ENCODE data around the gene SCT.

Gene SCT

GRCh38 chr11:610146-610801, 16.7 kb downstream of the SCT start:
- Histone ChIP-seq H3K9ac (no peak overlapping the region), H3K4me1 (no peaks in the 10 kb centered on the region), H3K9me3 (ENCODE audit: control insufficient read depth, low read length) (no peaks in the 10 kb centered on the region), H3K27ac (no peak overlapping the region), H3K79me2 (no peaks in the 10 kb centered on the region), H3K27me3 (ENCODE audit: control insufficient read depth, insufficient read depth, low read length) (no peaks in the 10 kb centered on the region), H3K36me3 (ENCODE audit: control insufficient read depth, insufficient read depth, low read length) (no peaks in the 10 kb centered on the region), H3K4me2 (ENCODE audit: low read length) (no peak overlapping the region), H3K4me3 (ENCODE audit: low read depth, low read length) (no peak overlapping the region), H2AFZ (no peak overlapping the region)
- no peak for TF ChIP-seq CTCF (IDR thresholded peaks at IDR 0.05)

- Histone ChIP-seq H3K4me3 (ENCODE audit: low read depth, low read length) (no peak overlapping the region), H3K36me3 (ENCODE audit: control insufficient read depth, insufficient read depth, low read length) (no peaks in the 10 kb centered on the region), H3K27me3 (ENCODE audit: control insufficient read depth, insufficient read depth, low read length) (no peaks in the 10 kb centered on the region), H3K4me1 (no peaks in the 10 kb centered on the region), H3K27ac (no peak overlapping the region), H3K4me2 (ENCODE audit: low read length) (no peak overlapping the region), H3K9ac (no peak overlapping the region), H3K9me3 (ENCODE audit: control insufficient read depth, low read length) (no peaks in the 10 kb centered on the region), H2AFZ (no peak overlapping the region), H3K79me2 (no peaks in the 10 kb centered on the region)
- TF ChIP-seq CTCF (IDR thresholded peaks at IDR 0.05) = no peak
These were observed 17.6 kb downstream of the SCT start for GRCh38 chr11:609341-609811.

GRCh38 chr11:608791-609251, 18.2 kb downstream of the SCT start:
- no peak overlapping the region for H3K9ac ChIP-seq
- TF ChIP-seq CTCF (IDR thresholded peaks at IDR 0.05) = no peak
- no peak overlapping the region for H3K27ac ChIP-seq
- H3K36me3 ChIP-seq (ENCODE audit: control insufficient read depth, insufficient read depth, low read length) = no peaks in the 10 kb centered on the region
- H3K4me3 ChIP-seq (ENCODE audit: low read depth, low read length) = no peak overlapping the region
- no peaks in the 10 kb centered on the region for H3K27me3 ChIP-seq (ENCODE audit: control insufficient read depth, insufficient read depth, low read length)
- H2AFZ ChIP-seq = no peak overlapping the region
- H3K79me2 ChIP-seq = no peaks in the 10 kb centered on the region
- H3K9me3 ChIP-seq (ENCODE audit: control insufficient read depth, low read length) = no peaks in the 10 kb centered on the region
- no peak overlapping the region for H3K4me2 ChIP-seq (ENCODE audit: low read length)
- no peaks in the 10 kb centered on the region for H3K4me1 ChIP-seq

- Histone ChIP-seq H3K9me3 (ENCODE audit: control insufficient read depth, low read length) (no peaks in the 10 kb centered on the region), H3K27ac (no peak overlapping the region), H3K9ac (no peak overlapping the region), H3K79me2 (no peaks in the 10 kb centered on the region), H3K4me3 (ENCODE audit: low read depth, low read length) (no peak overlapping the region), H3K4me1 (no peaks in the 10 kb centered on the region), H3K27me3 (ENCODE audit: control insufficient read depth, insufficient read depth, low read length) (no peaks in the 10 kb centered on the region), H3K36me3 (ENCODE audit: control insufficient read depth, insufficient read depth, low read length) (no peaks in the 10 kb centered on the region), H3K4me2 (ENCODE audit: low read length) (no peak overlapping the region), H2AFZ (no peak overlapping the region)
- no peak for TF ChIP-seq CTCF (IDR thresholded peaks at IDR 0.05)
These were observed 18.9 kb downstream of the SCT start for GRCh38 chr11:607971-608659.

All from parathyroid adenoma (tissue), 2 donors.